Measurements from ENCODE around the gene PCDHGC4.

DNA sequence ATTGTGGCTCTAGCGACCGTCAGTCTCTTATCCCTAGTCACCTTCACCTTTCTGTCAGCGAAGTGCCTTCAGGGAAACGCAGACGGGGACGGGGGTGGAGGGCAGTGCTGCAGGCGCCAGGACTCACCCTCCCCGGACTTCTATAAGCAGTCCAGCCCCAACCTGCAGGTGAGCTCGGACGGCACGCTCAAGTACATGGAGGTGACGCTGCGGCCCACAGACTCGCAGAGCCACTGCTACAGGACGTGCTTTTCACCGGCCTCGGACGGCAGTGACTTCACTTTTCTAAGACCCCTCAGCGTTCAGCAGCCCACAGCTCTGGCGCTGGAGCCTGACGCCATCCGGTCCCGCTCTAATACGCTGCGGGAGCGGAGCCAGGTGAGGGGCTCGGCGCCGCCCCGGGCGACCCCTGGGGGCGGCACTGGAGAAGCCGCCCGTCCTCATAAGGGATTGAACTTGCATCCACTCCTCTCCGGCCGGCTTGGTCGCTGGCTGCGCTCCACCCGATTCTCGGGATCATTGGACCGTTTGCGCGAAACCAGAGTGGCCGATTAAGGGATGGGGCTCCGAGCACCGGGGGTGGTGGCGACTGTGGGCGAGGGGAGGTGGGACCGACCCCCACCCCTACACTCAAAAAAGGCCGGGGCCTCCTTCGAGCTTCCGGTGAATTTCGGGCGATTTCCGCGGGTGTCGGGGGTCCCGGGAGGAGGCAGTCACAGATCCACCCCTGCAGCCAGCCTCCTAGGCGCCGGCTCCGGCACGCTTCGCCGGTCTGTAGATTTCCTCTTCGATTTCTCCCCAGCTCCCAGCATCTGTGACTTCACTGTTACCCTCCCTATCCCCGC is 6.7 kb downstream of the PCDHGC4 start:
- TF ChIP-seq, protein P1, sequence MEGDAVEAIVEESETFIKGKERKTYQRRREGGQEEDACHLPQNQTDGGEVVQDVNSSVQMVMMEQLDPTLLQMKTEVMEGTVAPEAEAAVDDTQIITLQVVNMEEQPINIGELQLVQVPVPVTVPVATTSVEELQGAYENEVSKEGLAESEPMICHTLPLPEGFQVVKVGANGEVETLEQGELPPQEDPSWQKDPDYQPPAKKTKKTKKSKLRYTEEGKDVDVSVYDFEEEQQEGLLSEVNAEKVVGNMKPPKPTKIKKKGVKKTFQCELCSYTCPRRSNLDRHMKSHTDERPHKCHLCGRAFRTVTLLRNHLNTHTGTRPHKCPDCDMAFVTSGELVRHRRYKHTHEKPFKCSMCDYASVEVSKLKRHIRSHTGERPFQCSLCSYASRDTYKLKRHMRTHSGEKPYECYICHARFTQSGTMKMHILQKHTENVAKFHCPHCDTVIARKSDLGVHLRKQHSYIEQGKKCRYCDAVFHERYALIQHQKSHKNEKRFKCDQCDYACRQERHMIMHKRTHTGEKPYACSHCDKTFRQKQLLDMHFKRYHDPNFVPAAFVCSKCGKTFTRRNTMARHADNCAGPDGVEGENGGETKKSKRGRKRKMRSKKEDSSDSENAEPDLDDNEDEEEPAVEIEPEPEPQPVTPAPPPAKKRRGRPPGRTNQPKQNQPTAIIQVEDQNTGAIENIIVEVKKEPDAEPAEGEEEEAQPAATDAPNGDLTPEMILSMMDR (IDR thresholded peaks at IDR 0.05; ENCODE audit: extremely low read depth in 1 of 2, insufficient read depth in 1 of 2, low read depth in 1 of 2, low read length in 2 of 2), result no peak
- TF ChIP-seq POLR2AphosphoS5 (IDR thresholded peaks at IDR 0.05; ENCODE audit: insufficient read depth, low read depth, low read length) (no peak), EZH2 (IDR thresholded peaks at IDR 0.05; ENCODE audit: borderline replicate concordance, low read depth, low read length, severe bottlenecking) (no peak), POLR2A (IDR thresholded peaks at IDR 0.05; ENCODE audit: low read depth, low read length) (no peak)
